WTC11 (cell line): ENCODE data around the gene SLC9B1.

ENCODE experiments used
- CREB1 ChIP-seq: sonication (generic); formaldehyde crosslinking; IDR thresholded peaks from 2 replicates; pipeline ENCODE4 v1.8.0; 2023; ENCODE audit warnings: mild to moderate bottlenecking, missing genetic modification reagents
- CTCF ChIP-seq: fragments of 200-600 bp; IDR thresholded peaks from 2 replicates; pipeline ENCODE4 v1.8.0; 2022; ENCODE audit warnings: antibody characterized with exemption
- E2F5 ChIP-seq: sonication (generic); formaldehyde crosslinking; IDR thresholded peaks from 2 replicates; pipeline ENCODE4 v1.8.1; 2022; ENCODE audit warnings: mild to moderate bottlenecking, moderate library complexity, missing genetic modification reagents
- FOXK1 ChIP-seq: sonication (generic); formaldehyde crosslinking; IDR thresholded peaks from 2 replicates; pipeline ENCODE4 v1.8.0; 2022; ENCODE audit warnings: mild to moderate bottlenecking, moderate library complexity, missing genetic modification reagents
- HMGXB4 ChIP-seq: sonication (generic); formaldehyde crosslinking; IDR thresholded peaks from 2 replicates; pipeline ENCODE4 v1.8.1; 2023; ENCODE audit warnings: mild to moderate bottlenecking, moderate library complexity, missing genetic modification reagents
- NFYB ChIP-seq: sonication (generic); formaldehyde crosslinking; conservative IDR thresholded peaks from 2 replicates; pipeline ENCODE4 v1.8.0; 2022; ENCODE audit warnings: low read depth, missing genetic modification reagents
- NR2C2 ChIP-seq: sonication (generic); formaldehyde crosslinking; IDR thresholded peaks from 2 replicates; pipeline ENCODE4 v1.8.0; 2022; ENCODE audit warnings: mild to moderate bottlenecking, missing genetic modification reagents
- RELA ChIP-seq: sonication (generic); formaldehyde crosslinking; IDR thresholded peaks from 2 replicates; pipeline ENCODE4 v1.8.1; 2022; ENCODE audit warnings: missing genetic modification reagents, mild to moderate bottlenecking, borderline replicate concordance
- USF2 ChIP-seq: sonication (generic); formaldehyde crosslinking; IDR thresholded peaks from 2 replicates; pipeline ENCODE4 v1.8.1; 2023; ENCODE audit warnings: mild to moderate bottlenecking, missing genetic modification reagents, moderate library complexity
- ZBTB21 ChIP-seq: sonication (generic); formaldehyde crosslinking; IDR thresholded peaks from 2 replicates; pipeline ENCODE4 v1.8.1; 2023; ENCODE audit warnings: mild to moderate bottlenecking, missing genetic modification reagents, borderline replicate concordance
- ZNF138 ChIP-seq: sonication (generic); formaldehyde crosslinking; conservative IDR thresholded peaks from 2 replicates; pipeline ENCODE4 v1.8.1; 2022; ENCODE audit warnings: mild to moderate bottlenecking, moderate library complexity, missing genetic modification reagents
- ZNF532 ChIP-seq: fragments of 250-450 bp; sonication (Bioruptor Pico); IDR thresholded peaks from 2 replicates; pipeline ENCODE4 v1.9.0; 2021; ENCODE audit warnings: mild to moderate bottlenecking, borderline replicate concordance

GRCh38 chr4:103067841-103068547 is 48.5 kb upstream of the SLC9B1 start:
- TF ChIP-seq NFYB (CRISPR knock-in tag): no peak
- TF ChIP-seq USF2: no peak
- TF ChIP-seq NR2C2 (CRISPR knock-in tag): no peak
- no peak for TF ChIP-seq ZBTB21 (CRISPR knock-in tag)
- TF ChIP-seq ZNF532: no peak
- no peak for TF ChIP-seq CTCF
- no peak for TF ChIP-seq ZNF138 (CRISPR knock-in tag)
- no peak for TF ChIP-seq FOXK1 (CRISPR knock-in tag)
- TF ChIP-seq HMGXB4: no peak
- no peak for TF ChIP-seq CREB1 (CRISPR knock-in tag)
- no peak for TF ChIP-seq RELA (CRISPR knock-in tag)
- TF ChIP-seq E2F5 (CRISPR knock-in tag): no peak
